Loucy (cell line): Measurements from ENCODE around the gene CPD.
"Not testable (repeated sequence)": the region's sequence is repeated elsewhere in the genome, so short reads cannot be mapped to it uniquely, and the experiment has no call there.

Source experiments
- H2AFZ ChIP-seq: fragments of 200-600 bp; sonication (generic); 2 replicates; pipeline ENCODE4 v1.6.0; 2016; ENCODE audit warnings: antibody characterized with exemption, mild to moderate bottlenecking, low read length, moderate library complexity
- H3F3A ChIP-seq: fragments of 200-600 bp; 2 replicates; pipeline ENCODE4 v1.6.0; 2016; ENCODE audit warnings: antibody characterized with exemption, low read depth, mild to moderate bottlenecking
- H3K27me3 ChIP-seq: fragments of 200-600 bp; sonication (generic); 2 replicates; pipeline ENCODE4 v1.6.1; 2014; ENCODE audit warnings: low read length, mild to moderate bottlenecking; ENCODE audit not compliant: insufficient read depth, poor library complexity, severe bottlenecking
- H3K36me3 ChIP-seq: fragments of 200-600 bp; sonication (generic); 2 replicates; pipeline ENCODE4 v1.6.1; 2016; ENCODE audit warnings: low read length; ENCODE audit not compliant: insufficient read depth
- H3K4me1 ChIP-seq: fragments of 200-600 bp; sonication (generic); 2 replicates; pipeline ENCODE4 v1.5.1; 2014; ENCODE audit warnings: low read length, mild to moderate bottlenecking; ENCODE audit not compliant: insufficient read depth, poor library complexity, severe bottlenecking
- H3K4me2 ChIP-seq: fragments of 200-600 bp; sonication (generic); 2 replicates; pipeline ENCODE4 v1.6.0; 2014; ENCODE audit warnings: antibody characterized with exemption, low read length, low read depth, mild to moderate bottlenecking; ENCODE audit not compliant: poor library complexity, severe bottlenecking
- H3K4me3 ChIP-seq: fragments of 200-600 bp; sonication (generic); 2 replicates; pipeline ENCODE4 v1.5.1; 2014; ENCODE audit warnings: low read length, mild to moderate bottlenecking, mixed read lengths; ENCODE audit not compliant: poor library complexity, severe bottlenecking
- H3K79me2 ChIP-seq: fragments of 200-600 bp; sonication (generic); 2 replicates; pipeline ENCODE4 v1.6.1; 2014; ENCODE audit warnings: low read length; ENCODE audit not compliant: insufficient read depth
- H3K9ac ChIP-seq: fragments of 200-600 bp; sonication (generic); 2 replicates; pipeline ENCODE4 v1.6.0; 2014; ENCODE audit warnings: mild to moderate bottlenecking, low read depth, low read length, moderate library complexity; ENCODE audit not compliant: poor library complexity, severe bottlenecking
- H3K9me2 ChIP-seq: fragments of 200-600 bp; sonication (generic); replicated peaks from 2 replicates; pipeline ENCODE4 v1.6.1; 2016; ENCODE audit warnings: low read depth, low read length, mixed read lengths
- H3K9me3 ChIP-seq: fragments of 200-600 bp; sonication (generic); 2 replicates; pipeline ENCODE4 v1.6.1; 2014; ENCODE audit warnings: mild to moderate bottlenecking, antibody characterized with exemption, low read length, low read depth; ENCODE audit not compliant: insufficient read depth
- H4K20me1 ChIP-seq: fragments of 200-600 bp; sonication (generic); 2 replicates; pipeline ENCODE4 v1.6.0; 2014; ENCODE audit warnings: antibody characterized with exemption, low read length, mild to moderate bottlenecking; ENCODE audit not compliant: insufficient read depth, poor library complexity, severe bottlenecking
- EZH2phosphoT487 ChIP-seq: fragments of 200-600 bp; IDR thresholded peaks from 2 replicates; pipeline ENCODE4 v1.6.1; 2018; ENCODE audit warnings: antibody characterized with exemption, mild to moderate bottlenecking, moderate library complexity, borderline replicate concordance
- TF ChIP-seq, protein P1 (sequence below): fragments of 200-600 bp; sonication (generic); conservative IDR thresholded peaks from 2 replicates; pipeline ENCODE4 v1.5.1; 2014; ENCODE audit warnings: mild to moderate bottlenecking, antibody characterized with exemption, low read length

The CPD gene

DNA sequence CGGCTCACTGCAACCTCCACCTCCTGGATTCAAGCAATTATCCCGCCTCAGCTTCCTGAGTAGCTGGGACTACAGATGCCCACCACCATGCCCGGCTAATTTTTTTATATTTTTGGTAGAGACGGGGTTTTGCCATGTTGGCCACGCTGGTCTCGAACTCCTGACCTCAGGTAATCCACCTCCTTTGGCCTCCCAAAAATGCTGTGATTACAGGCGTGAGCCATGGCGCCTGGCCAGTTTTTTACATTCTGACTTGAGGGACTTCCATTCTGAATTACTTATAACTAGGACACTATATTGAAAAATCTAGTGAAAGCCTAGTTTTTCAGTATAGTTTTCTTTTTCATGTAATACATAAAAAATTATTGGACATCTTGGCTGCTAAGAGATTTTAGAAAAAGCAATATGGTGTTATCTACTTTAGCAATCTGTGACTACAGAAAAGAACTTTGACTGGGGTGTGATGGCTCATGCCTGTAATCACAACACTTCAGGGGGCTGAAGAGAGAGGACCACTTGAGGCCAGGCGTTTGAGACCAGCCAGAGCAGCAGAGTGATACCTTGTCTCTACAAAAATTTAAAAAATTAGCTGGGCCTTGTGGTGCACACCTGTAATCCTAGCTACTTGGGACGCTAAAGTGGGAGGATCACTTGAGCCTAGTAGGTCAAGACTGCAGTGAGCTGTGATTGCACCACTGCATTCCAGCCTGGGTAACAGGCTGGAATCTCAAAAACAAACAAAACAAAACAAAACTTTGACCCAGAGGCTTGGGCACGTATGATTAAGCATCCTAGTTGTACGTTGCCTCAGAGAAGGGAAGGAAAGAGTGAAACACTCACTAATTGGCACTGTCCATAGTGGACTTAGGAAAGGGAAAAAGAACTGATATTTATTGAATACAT is 71.6 kb downstream of the CPD start:
- no peaks in the 10 kb centered on the region for H3K4me1 ChIP-seq
- no peaks in the 10 kb centered on the region for H3K27me3 ChIP-seq
- peaks cover 41% of the 10 kb centered on the region; the same call in 1 of the 2 replicates for H3K36me3 ChIP-seq
- no peak overlapping the region for H2AFZ ChIP-seq
- H3F3A ChIP-seq, result no peaks in the 10 kb centered on the region
- no peaks in the 10 kb centered on the region for H3K9me2 ChIP-seq
- H3K4me3 ChIP-seq, result no peak overlapping the region
- no peaks in the 10 kb centered on the region for H3K79me2 ChIP-seq
- TF ChIP-seq, protein P1, sequence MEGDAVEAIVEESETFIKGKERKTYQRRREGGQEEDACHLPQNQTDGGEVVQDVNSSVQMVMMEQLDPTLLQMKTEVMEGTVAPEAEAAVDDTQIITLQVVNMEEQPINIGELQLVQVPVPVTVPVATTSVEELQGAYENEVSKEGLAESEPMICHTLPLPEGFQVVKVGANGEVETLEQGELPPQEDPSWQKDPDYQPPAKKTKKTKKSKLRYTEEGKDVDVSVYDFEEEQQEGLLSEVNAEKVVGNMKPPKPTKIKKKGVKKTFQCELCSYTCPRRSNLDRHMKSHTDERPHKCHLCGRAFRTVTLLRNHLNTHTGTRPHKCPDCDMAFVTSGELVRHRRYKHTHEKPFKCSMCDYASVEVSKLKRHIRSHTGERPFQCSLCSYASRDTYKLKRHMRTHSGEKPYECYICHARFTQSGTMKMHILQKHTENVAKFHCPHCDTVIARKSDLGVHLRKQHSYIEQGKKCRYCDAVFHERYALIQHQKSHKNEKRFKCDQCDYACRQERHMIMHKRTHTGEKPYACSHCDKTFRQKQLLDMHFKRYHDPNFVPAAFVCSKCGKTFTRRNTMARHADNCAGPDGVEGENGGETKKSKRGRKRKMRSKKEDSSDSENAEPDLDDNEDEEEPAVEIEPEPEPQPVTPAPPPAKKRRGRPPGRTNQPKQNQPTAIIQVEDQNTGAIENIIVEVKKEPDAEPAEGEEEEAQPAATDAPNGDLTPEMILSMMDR, result no peak
- no peak for TF ChIP-seq EZH2phosphoT487
- H3K9ac ChIP-seq, result no peak overlapping the region
- H4K20me1 ChIP-seq, result no peaks in the 10 kb centered on the region
- H3K4me2 ChIP-seq, result no peak overlapping the region
- H3K9me3 ChIP-seq, result no peaks in the 10 kb centered on the region

DNA sequence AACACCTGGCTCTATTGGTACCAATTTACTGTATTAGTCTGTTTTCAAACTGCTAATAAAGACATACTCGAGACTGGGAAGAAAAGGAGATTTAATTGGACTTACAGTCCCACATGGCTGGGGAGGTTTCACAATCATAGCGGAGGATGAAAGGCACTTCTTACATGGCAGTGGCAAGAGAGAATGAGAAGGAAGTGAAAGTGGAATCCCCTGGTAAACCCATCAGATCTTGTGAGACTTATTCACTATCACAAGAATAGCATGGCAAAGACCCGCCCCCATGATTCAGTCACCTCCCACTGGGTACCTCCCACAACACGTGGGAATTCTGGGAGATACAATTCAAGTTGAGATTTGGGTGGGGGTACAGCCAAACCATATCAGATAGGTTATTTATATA is 75.9 kb downstream of the CPD start:
- no peak overlapping the region for H3K4me2 ChIP-seq
- no peaks in the 10 kb centered on the region for H4K20me1 ChIP-seq
- no peaks in the 10 kb centered on the region for H3K9me3 ChIP-seq
- peaks cover 51% of the 10 kb centered on the region for H3K36me3 ChIP-seq
- H3K9me2 ChIP-seq, result no peaks in the 10 kb centered on the region
- H3K9ac ChIP-seq, result no peak overlapping the region
- no peaks in the 10 kb centered on the region for H3F3A ChIP-seq
- no peak overlapping the region for H2AFZ ChIP-seq
- H3K27me3 ChIP-seq, result no peaks in the 10 kb centered on the region
- H3K4me3 ChIP-seq, result no peak overlapping the region
- H3K79me2 ChIP-seq, result no peaks in the 10 kb centered on the region
- TF ChIP-seq EZH2phosphoT487, result no peak
- TF ChIP-seq, protein P1, result no peak
- H3K4me1 ChIP-seq, result no peaks in the 10 kb centered on the region

DNA sequence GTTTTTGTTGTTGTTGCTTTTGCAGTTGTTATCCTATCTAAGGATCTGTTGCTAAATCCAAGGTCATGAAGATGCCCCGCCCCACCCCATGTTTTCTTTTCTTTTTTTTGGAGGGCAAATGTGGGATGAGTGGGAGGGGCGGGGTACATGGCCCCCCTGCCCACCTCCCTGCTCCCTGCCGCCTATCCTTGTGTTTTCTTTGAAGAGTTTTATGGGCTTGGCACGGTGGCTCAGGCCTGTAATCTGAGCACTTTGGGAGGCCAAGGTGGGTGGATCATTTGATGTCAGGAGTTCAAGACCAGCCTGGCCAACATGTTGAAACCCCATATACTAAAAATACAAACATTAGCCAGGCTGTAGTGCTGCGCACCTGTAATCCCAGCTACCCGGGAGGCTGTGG is 79.6 kb downstream of the CPD start:
- no peaks in the 10 kb centered on the region for H3K9me2 ChIP-seq
- no peaks in the 10 kb centered on the region for H3K79me2 ChIP-seq
- no peak overlapping the region for H3K4me2 ChIP-seq
- no peaks in the 10 kb centered on the region for H4K20me1 ChIP-seq
- no peak overlapping the region for H3K9ac ChIP-seq
- H3F3A ChIP-seq, result no peaks in the 10 kb centered on the region
- no peaks in the 10 kb centered on the region for H3K9me3 ChIP-seq
- H3K27me3 ChIP-seq, result no peaks in the 10 kb centered on the region
- no peak overlapping the region for H2AFZ ChIP-seq
- no peak overlapping the region for H3K4me3 ChIP-seq
- H3K4me1 ChIP-seq, result no peaks in the 10 kb centered on the region
- TF ChIP-seq, protein P1, result no peak
- TF ChIP-seq EZH2phosphoT487, result no peak
- H3K36me3 ChIP-seq, result peaks cover 42% of the 10 kb centered on the region

DNA sequence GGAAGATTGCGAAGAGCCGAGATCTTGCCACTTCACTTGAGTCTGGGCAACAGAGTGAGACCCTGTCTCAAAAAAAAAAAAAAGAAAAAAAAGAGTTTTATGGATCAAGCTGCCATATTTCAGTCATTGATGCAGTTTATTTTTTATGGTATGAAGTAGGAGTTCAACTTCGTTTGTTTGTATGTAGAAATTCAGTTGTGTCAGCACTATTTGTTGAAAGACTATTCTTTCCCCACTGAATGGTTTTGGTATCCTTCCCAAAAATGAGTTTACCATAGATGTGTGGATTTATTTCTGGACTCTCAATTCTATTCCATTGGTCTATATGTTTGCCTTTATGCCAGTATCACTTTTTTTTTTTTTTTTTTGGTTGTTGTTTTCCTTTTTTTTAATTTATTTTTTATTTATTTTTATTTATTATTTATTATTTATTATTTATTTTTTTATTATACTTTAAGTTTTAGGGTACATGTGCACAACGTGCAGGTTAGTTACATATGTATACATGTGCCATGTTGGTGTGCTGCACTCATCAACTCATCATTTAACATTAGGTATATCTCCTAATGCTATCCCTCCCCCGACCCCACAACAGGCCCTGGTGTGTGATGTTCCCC is 80.2 kb downstream of the CPD start:
- not testable (repeated sequence) for H3K9ac ChIP-seq, H3K79me2 ChIP-seq, H3K4me3 ChIP-seq, H3F3A ChIP-seq, H4K20me1 ChIP-seq, H2AFZ ChIP-seq, H3K27me3 ChIP-seq, H3K9me2 ChIP-seq, H3K4me2 ChIP-seq, H3K4me1 ChIP-seq, H3K9me3 ChIP-seq
- peaks cover 44% of the 10 kb centered on the region for H3K36me3 ChIP-seq
